Esophagus muscularis mucosa (tissue), 4 donors: Measurements from ENCODE around the gene RNF7.

Source experiments
- EP300 ChIP-seq: sonication (generic); formaldehyde crosslinking; IDR thresholded peaks from one replicate; pipeline ENCODE4 v1.6.1; 2017; ENCODE audit warnings: antibody characterized with exemption
- POLR2AphosphoS5 ChIP-seq, 2 donors: sonication (generic); formaldehyde crosslinking; IDR thresholded peaks; one replicate each; pipeline ENCODE4 v1.6.1; 2017; ENCODE audit warnings: antibody characterized with exemption in 2 of 2
- TF ChIP-seq, protein P1 (sequence below), 3 experiments: fragments of 200-600 bp in 2 of 3; fragments of 450-650 bp in 1 of 3; sonication (generic) in 2 of 3; IDR thresholded peaks; one replicate each; pipeline ENCODE4 v1.5.1; 2017 to 2019; ENCODE audit warnings: antibody characterized with exemption in 3 of 3, mild to moderate bottlenecking in 2 of 3, moderate library complexity in 1 of 3

DNA sequence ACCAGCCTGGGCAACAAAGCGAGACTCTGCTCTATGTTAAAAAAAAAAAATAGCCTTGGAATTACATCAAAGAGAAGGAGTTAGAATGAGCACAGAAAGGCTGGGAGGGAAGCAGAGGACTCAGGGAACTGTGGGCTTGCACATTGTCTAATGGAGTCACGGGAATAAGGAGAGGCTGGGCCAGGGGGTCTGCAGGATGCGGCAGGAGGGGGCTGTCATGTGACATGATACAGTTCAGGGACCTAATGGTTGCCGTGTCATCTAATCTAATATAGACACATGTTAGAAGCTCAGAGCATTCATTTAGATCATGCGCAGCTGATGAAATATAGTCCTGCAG is 57.6 kb downstream of the RNF7 start:
- TF ChIP-seq, protein P1, sequence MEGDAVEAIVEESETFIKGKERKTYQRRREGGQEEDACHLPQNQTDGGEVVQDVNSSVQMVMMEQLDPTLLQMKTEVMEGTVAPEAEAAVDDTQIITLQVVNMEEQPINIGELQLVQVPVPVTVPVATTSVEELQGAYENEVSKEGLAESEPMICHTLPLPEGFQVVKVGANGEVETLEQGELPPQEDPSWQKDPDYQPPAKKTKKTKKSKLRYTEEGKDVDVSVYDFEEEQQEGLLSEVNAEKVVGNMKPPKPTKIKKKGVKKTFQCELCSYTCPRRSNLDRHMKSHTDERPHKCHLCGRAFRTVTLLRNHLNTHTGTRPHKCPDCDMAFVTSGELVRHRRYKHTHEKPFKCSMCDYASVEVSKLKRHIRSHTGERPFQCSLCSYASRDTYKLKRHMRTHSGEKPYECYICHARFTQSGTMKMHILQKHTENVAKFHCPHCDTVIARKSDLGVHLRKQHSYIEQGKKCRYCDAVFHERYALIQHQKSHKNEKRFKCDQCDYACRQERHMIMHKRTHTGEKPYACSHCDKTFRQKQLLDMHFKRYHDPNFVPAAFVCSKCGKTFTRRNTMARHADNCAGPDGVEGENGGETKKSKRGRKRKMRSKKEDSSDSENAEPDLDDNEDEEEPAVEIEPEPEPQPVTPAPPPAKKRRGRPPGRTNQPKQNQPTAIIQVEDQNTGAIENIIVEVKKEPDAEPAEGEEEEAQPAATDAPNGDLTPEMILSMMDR (IDR thresholded peaks at IDR 0.05), result no peak
- no peak for TF ChIP-seq POLR2AphosphoS5 (IDR thresholded peaks at IDR 0.05)
- no peak for TF ChIP-seq EP300
